ENCODE data around the gene AMTN.

The AMTN gene

GRCh38 chr4:70538869-70539268 is 20.5 kb downstream of the AMTN start:
- in situ Hi-C loops (cut with HindIII; ENCODE audit: low pct_ligation_motif_present, low sequenced_read_pairs) = no loop called here
- Histone ChIP-seq H3K36me3 (replicated peaks) (no peaks in the 10 kb centered on the region), H3K27ac (no peak overlapping the region), H3K27me3 (replicated peaks) (no peaks in the 10 kb centered on the region), H3K4me3 (ENCODE audit: low read depth, low read length) (no peak overlapping the region)
- no peak for DNase-seq
- TF ChIP-seq, protein P1, sequence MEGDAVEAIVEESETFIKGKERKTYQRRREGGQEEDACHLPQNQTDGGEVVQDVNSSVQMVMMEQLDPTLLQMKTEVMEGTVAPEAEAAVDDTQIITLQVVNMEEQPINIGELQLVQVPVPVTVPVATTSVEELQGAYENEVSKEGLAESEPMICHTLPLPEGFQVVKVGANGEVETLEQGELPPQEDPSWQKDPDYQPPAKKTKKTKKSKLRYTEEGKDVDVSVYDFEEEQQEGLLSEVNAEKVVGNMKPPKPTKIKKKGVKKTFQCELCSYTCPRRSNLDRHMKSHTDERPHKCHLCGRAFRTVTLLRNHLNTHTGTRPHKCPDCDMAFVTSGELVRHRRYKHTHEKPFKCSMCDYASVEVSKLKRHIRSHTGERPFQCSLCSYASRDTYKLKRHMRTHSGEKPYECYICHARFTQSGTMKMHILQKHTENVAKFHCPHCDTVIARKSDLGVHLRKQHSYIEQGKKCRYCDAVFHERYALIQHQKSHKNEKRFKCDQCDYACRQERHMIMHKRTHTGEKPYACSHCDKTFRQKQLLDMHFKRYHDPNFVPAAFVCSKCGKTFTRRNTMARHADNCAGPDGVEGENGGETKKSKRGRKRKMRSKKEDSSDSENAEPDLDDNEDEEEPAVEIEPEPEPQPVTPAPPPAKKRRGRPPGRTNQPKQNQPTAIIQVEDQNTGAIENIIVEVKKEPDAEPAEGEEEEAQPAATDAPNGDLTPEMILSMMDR (IDR thresholded peaks at IDR 0.05; ENCODE audit: low read depth, low read length, missing control alignments) = no peak

- peak; percentile 12 for DNase-seq
- H3K4me3 ChIP-seq (ENCODE audit: low read depth, low read length) = no peak overlapping the region
- no peak overlapping the region for H3K27ac ChIP-seq
- H3K36me3 ChIP-seq (replicated peaks) = no peaks in the 10 kb centered on the region
- in situ Hi-C loops (cut with HindIII; ENCODE audit: low pct_ligation_motif_present, low sequenced_read_pairs) = no loop called here
- no peaks in the 10 kb centered on the region for H3K27me3 ChIP-seq (replicated peaks)
- TF ChIP-seq, protein P1 (IDR thresholded peaks at IDR 0.05; ENCODE audit: low read depth, low read length, missing control alignments) = peak; percentile 77
Measured at GRCh38 chr4:70544279-70544868, 26.0 kb downstream of the AMTN start.

GRCh38 chr4:70556856-70557255 is 38.5 kb downstream of the AMTN start:
- Histone ChIP-seq H3K4me3 (ENCODE audit: low read depth, low read length) (no peak overlapping the region), H3K36me3 (replicated peaks) (no peaks in the 10 kb centered on the region), H3K27me3 (replicated peaks) (no peaks in the 10 kb centered on the region), H3K27ac (no peak overlapping the region)
- in situ Hi-C loops (cut with HindIII; ENCODE audit: low pct_ligation_motif_present, low sequenced_read_pairs) = no loop called here
- DNase-seq = peak; percentile 68
- TF ChIP-seq, protein P1 (IDR thresholded peaks at IDR 0.05; ENCODE audit: low read depth, low read length, missing control alignments) = no peak

- H3K27me3 ChIP-seq (replicated peaks) = no peaks in the 10 kb centered on the region
- DNase-seq = peak; percentile 28
- H3K4me3 ChIP-seq (ENCODE audit: low read depth, low read length) = no peak overlapping the region
- in situ Hi-C loops (cut with HindIII; ENCODE audit: low pct_ligation_motif_present, low sequenced_read_pairs) = no loop called here
- no peaks in the 10 kb centered on the region for H3K36me3 ChIP-seq (replicated peaks)
- no peak overlapping the region for H3K27ac ChIP-seq
- TF ChIP-seq, protein P1 (IDR thresholded peaks at IDR 0.05; ENCODE audit: low read depth, low read length, missing control alignments) = peak; percentile 85
Measured at GRCh38 chr4:70559211-70559830, 41.0 kb downstream of the AMTN start.

DNA sequence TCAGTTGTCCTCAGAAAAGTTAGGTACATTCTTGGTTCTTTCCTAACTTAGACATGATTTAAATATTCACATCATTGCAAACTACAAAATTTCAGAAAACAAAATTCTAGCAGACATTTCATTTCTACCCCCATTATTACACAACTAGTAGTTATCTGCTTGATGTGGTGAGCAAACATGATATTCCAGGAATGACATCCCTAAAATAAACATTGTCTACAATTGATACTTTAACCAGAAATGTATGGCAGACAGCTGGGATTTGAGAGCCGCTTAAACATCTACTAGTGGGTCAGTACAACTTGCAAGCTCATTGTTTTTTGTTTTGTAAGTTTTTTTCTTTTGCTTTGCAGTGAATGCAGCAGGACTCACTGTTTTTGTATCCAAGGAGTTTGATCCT is 41.6 kb downstream of the AMTN start:
- Histone ChIP-seq H3K27ac (no peak overlapping the region), H3K36me3 (replicated peaks) (no peaks in the 10 kb centered on the region), H3K27me3 (replicated peaks) (no peaks in the 10 kb centered on the region), H3K4me3 (ENCODE audit: low read depth, low read length) (no peak overlapping the region)
- in situ Hi-C loops (cut with HindIII; ENCODE audit: low pct_ligation_motif_present, low sequenced_read_pairs) = no loop called here
- TF ChIP-seq, protein P1 (IDR thresholded peaks at IDR 0.05; ENCODE audit: low read depth, low read length, missing control alignments) = no peak
- DNase-seq = no peak

DNA sequence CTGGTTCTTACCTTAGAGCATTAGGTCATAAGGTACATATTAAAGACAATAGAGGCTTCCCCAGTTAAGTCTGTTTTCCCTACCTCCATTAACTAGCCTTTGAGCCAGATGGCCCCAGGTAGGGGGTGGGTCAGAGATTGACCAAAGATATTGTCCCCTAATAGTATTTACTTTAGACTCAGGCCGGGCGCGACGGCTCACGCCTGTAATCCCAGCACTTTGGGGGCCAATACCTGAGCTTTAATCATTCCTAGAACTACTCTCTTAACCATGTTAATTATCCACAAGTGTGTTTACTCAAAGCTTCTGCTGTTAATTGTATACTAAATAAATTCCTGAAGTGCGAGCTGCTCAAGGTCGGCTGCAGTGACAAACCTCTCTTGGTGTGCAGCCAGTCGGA is 45.7 kb downstream of the AMTN start:
- no peaks in the 10 kb centered on the region for H3K36me3 ChIP-seq (replicated peaks)
- no peak overlapping the region for H3K27ac ChIP-seq
- no peak overlapping the region for H3K4me3 ChIP-seq (ENCODE audit: low read depth, low read length)
- in situ Hi-C loops (cut with HindIII; ENCODE audit: low pct_ligation_motif_present, low sequenced_read_pairs) = no loop called here
- no peaks in the 10 kb centered on the region for H3K27me3 ChIP-seq (replicated peaks)
- TF ChIP-seq, protein P1 (IDR thresholded peaks at IDR 0.05; ENCODE audit: low read depth, low read length, missing control alignments) = no peak
- no peak for DNase-seq

All from brain microvascular endothelial cell (primary cell).